SK-N-SH (cell line): Measurements from ENCODE around the gene PRSS1. TPM values are rescaled to one million over a fixed set of nuclear protein-coding genes. Genes with fewer than 3 reads are reported as not detected.

Source experiments
- CTCF ChIA-PET: fragments of 300-600, 350-600 bp; formaldehyde crosslinking; extraction: SDS; loops from one replicate; lab custom pipeline; 2021; lab: Yijun Ruan, JAX
- POLR2A ChIA-PET: fragments of 350-600 bp; sonication (Branson Sonifier 250); formaldehyde crosslinking; extraction: SDS; loops from one replicate; lab custom pipeline; 2020; ENCODE audit warnings: antibody characterized with exemption, inconsistent platforms; lab: Yijun Ruan, JAX
- DNase-seq: peaks from one replicate; pipeline ENCODE4 v3.0.0; 2012
- H2AFZ ChIP-seq: fragments of 200-600 bp; sonication (generic); 2 replicates; pipeline ENCODE4 v1.8.1; 2016; ENCODE audit warnings: antibody characterized with exemption, mild to moderate bottlenecking, low read depth
- H3F3A ChIP-seq: fragments of 200-600 bp; sonication (generic); replicated peaks from 2 replicates; pipeline ENCODE3; 2016; ENCODE audit warnings: antibody characterized with exemption, mild to moderate bottlenecking; ENCODE audit not compliant: insufficient read depth
- H3K27ac ChIP-seq, 2 experiments: fragments of 200-500 bp in 1 of 2; fragments of 200-600 bp in 1 of 2; sonication (Bioruptor generic) in 1 of 2; sonication (generic), shearing (Covaris generic) in 1 of 2; 2 replicates each; pipeline versions ENCODE4 v1.5.1 to v1.6.1; 2014 to 2016; ENCODE audit warnings: low read depth in 2 of 2, inconsistent platforms in 1 of 2, low read length in 1 of 2, mild to moderate bottlenecking in 1 of 2, mixed read lengths in 1 of 2
- H3K27me3 ChIP-seq: fragments of 200-600 bp; sonication (generic), shearing (Covaris generic); 2 replicates; pipeline ENCODE4 v1.6.1; 2016; ENCODE audit warnings: mixed run types; ENCODE audit not compliant: insufficient read depth
- H3K36me3 ChIP-seq, 2 experiments: fragments of 200-500 bp in 1 of 2; fragments of 200-600 bp in 1 of 2; sonication (Bioruptor generic) in 1 of 2; sonication (generic) in 1 of 2; replicated peaks in 1 of 2; 2 replicates each; pipeline versions ENCODE3 to v1.5.1; 2014 to 2016; ENCODE audit warnings: low read length in 1 of 2, mild to moderate bottlenecking in 1 of 2; ENCODE audit not compliant: insufficient read depth in 2 of 2, control insufficient read depth in 1 of 2
- H3K4me1 ChIP-seq, 2 experiments: fragments of 200-500 bp in 1 of 2; fragments of 200-600 bp in 1 of 2; sonication (Bioruptor generic) in 1 of 2; sonication (generic), shearing (Covaris generic) in 1 of 2; 2 replicates each; pipeline versions ENCODE4 v1.5.1 to v1.6.1; 2014 to 2016; ENCODE audit warnings: low read depth in 1 of 2, low read length in 1 of 2, mixed run types in 1 of 2; ENCODE audit not compliant: insufficient read depth in 2 of 2, control insufficient read depth in 1 of 2
- H3K4me2 ChIP-seq: fragments of 200-600 bp; sonication (generic), shearing (Covaris generic); 2 replicates; pipeline ENCODE4 v1.6.1; 2017; ENCODE audit warnings: mixed run types
- H3K4me3 ChIP-seq, 2 experiments: fragments of 200-500 bp in 1 of 2; fragments of 200-600 bp in 1 of 2; sonication (Bioruptor generic) in 1 of 2; sonication (generic), shearing (Covaris generic) in 1 of 2; 2 replicates each; pipeline versions ENCODE4 v1.5.1 to v1.8.1; 2014 to 2016; ENCODE audit warnings: low read depth in 2 of 2, inconsistent platforms in 1 of 2, low read length in 1 of 2, mild to moderate bottlenecking in 1 of 2, mixed read lengths in 1 of 2, moderate library complexity in 1 of 2
- H3K79me2 ChIP-seq: fragments of 200-600 bp; sonication (generic); 2 replicates; pipeline ENCODE4 v1.8.1; 2017; ENCODE audit warnings: mild to moderate bottlenecking; ENCODE audit not compliant: insufficient read depth
- H3K9ac ChIP-seq: fragments of 200-600 bp; sonication (generic); 2 replicates; pipeline ENCODE4 v1.6.1; 2017; ENCODE audit warnings: mixed run types
- H3K9me2 ChIP-seq: fragments of 200-600 bp; sonication (generic); 2 replicates; pipeline ENCODE4 v1.6.1; 2017; ENCODE audit warnings: mixed run types
- H3K9me3 ChIP-seq: fragments of 200-600 bp; sonication (generic); 2 replicates; pipeline ENCODE4 v1.6.1; 2017; ENCODE audit warnings: mixed run types, mild to moderate bottlenecking, moderate library complexity
- H4K20me1 ChIP-seq: fragments of 200-600 bp; sonication (generic); 2 replicates; pipeline ENCODE4 v1.6.1; 2017; ENCODE audit warnings: mild to moderate bottlenecking, mixed run types; ENCODE audit not compliant: insufficient read depth
- EP300 ChIP-seq, 2 experiments: IDR thresholded peaks; 2 replicates each; pipeline versions ENCODE4 v1.4.0 to v1.6.1; 2012; ENCODE audit warnings: borderline replicate concordance in 1 of 2, low read depth in 1 of 2, low read length in 1 of 2
- FOSL2 ChIP-seq: IDR thresholded peaks from 2 replicates; pipeline ENCODE4 v1.4.0; 2012; ENCODE audit warnings: low read depth, mild to moderate bottlenecking, moderate library complexity, borderline replicate concordance
- FOXJ3 ChIP-seq: sonication (generic); formaldehyde crosslinking; IDR thresholded peaks from 2 replicates; pipeline ENCODE4 v1.5.1; 2020; ENCODE audit warnings: mild to moderate bottlenecking, missing genetic modification reagents
- GATA2 ChIP-seq: sonication (generic); formaldehyde crosslinking; IDR thresholded peaks from 2 replicates; pipeline ENCODE4 v1.5.0; 2020; ENCODE audit warnings: mild to moderate bottlenecking, missing genetic modification reagents
- JUND ChIP-seq: IDR thresholded peaks from 2 replicates; pipeline ENCODE4 v1.4.0; 2012
- MEF2A ChIP-seq: IDR thresholded peaks from 2 replicates; pipeline ENCODE4 v1.4.0; 2012; ENCODE audit warnings: low read depth, borderline replicate concordance
- MXI1 ChIP-seq: IDR thresholded peaks from 2 replicates; pipeline ENCODE4 v1.6.1; 2012; ENCODE audit warnings: mild to moderate bottlenecking, low read depth, low read length, improper control_type of control experiment
- NRF1 ChIP-seq: IDR thresholded peaks from 2 replicates; pipeline ENCODE4 v1.6.1; 2012; ENCODE audit warnings: low read depth, mild to moderate bottlenecking, low read length
- RAD21 ChIP-seq: IDR thresholded peaks from 2 replicates; pipeline ENCODE4 v1.6.1; 2012; ENCODE audit warnings: mild to moderate bottlenecking, low read length
- RXRA ChIP-seq: IDR thresholded peaks from 2 replicates; pipeline ENCODE4 v1.4.0; 2012; ENCODE audit warnings: low read depth, mild to moderate bottlenecking, borderline replicate concordance
- SIN3A ChIP-seq: IDR thresholded peaks from 2 replicates; pipeline ENCODE4 v1.6.1; 2012; ENCODE audit warnings: low read depth, mild to moderate bottlenecking, low read length, moderate library complexity, borderline replicate concordance
- SMC3 ChIP-seq: IDR thresholded peaks from 2 replicates; pipeline ENCODE4 v1.6.1; 2012; ENCODE audit warnings: low read depth, low read length, improper control_type of control experiment
- TCF12 ChIP-seq: IDR thresholded peaks from 2 replicates; pipeline ENCODE4 v1.4.0; 2012
- TEAD4 ChIP-seq: IDR thresholded peaks from 2 replicates; pipeline ENCODE4 v1.4.0; 2012; ENCODE audit warnings: mild to moderate bottlenecking, borderline replicate concordance; ENCODE audit not compliant: insufficient read depth
- WGBS: methylation state at CpG from one replicate; pipeline ENCODE4 v1.1.6; 2017; ENCODE audit warnings: low lambda C conversion rate; 5-methylcytosine and 5-hydroxymethylcytosine counted together
- polyA plus RNA-seq, 3 experiments: library from polyadenylated mRNA; depleted of rRNA; stranded (reverse); fragments of >200 nt; gene quantifications; 2 replicates each; pipeline ENCODE4 v1.2.3, GENCODE V29; 2012
- TF ChIP-seq, protein P1 (sequence below): IDR thresholded peaks from 2 replicates; pipeline ENCODE4 v1.4.0; 2012; ENCODE audit warnings: low read depth
- TF ChIP-seq, protein P2 (sequence below): fragments of 150-350 bp; IDR thresholded peaks from 2 replicates; pipeline ENCODE4 v1.6.1; 2017; ENCODE audit warnings: antibody characterized with exemption, low read length, low read depth, borderline replicate concordance
- TF ChIP-seq, protein P3 (sequence below): IDR thresholded peaks from 2 replicates; pipeline ENCODE4 v1.4.0; 2012; ENCODE audit warnings: low read depth, borderline replicate concordance
- TF ChIP-seq, protein P4 (sequence below): fragments of 150-350 bp; IDR thresholded peaks from 2 replicates; pipeline ENCODE4 v1.6.1; 2016; ENCODE audit warnings: mild to moderate bottlenecking, low read depth, low read length

PRSS1 gene
- polyA plus RNA-seq, 1 of the 3 experiments (the other 2 are of a cell fraction), result not detected

DNA sequence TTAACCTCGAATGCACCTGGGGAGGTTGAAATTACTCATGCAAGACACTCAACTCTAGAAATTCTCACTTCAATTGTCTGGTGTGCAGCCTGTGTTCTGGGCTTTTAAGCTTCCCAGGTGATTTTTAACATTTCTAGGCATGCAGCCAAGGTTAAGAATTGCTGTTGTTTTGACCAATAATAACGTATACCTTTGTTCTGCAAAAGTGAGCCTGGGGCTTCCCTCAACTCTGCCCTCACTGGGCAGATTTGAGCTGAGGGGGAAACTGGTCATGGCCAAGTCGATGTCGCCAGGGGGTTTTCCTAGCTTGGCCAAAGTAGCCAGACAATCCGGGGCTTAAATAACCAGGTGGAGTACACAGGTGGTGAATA is 22.1 kb downstream of the PRSS1 start:
- Histone ChIP-seq H3K4me2 (no peak overlapping the region), H3K27me3 (peaks cover 41% of the 10 kb centered on the region), H4K20me1 (no peaks in the 10 kb centered on the region), H3K4me3 (no peak overlapping the region), H2AFZ (no peak overlapping the region), H3F3A (peaks cover under 1% of the 10 kb centered on the region), H3K4me1 (no peaks in the 10 kb centered on the region), H3K36me3 (no peaks in the 10 kb centered on the region), H3K79me2 (no peaks in the 10 kb centered on the region), H3K9ac (no peak overlapping the region), H3K9me2 (no peaks in the 10 kb centered on the region), H3K27ac (no peak overlapping the region), H3K9me3 (no peaks in the 10 kb centered on the region)
- 38% methylated on average over 5 of the region's 5 CpGs for WGBS
- POLR2A ChIA-PET, result no interaction called here
- CTCF ChIA-PET, result interaction anchor here (0.9 to 5.5 kb wide), 8 partner anchors 12 to 312 kb away, joined by 3 to 67 read pairs (median 5); no protein-coding TSS in a partner anchor
- TF ChIP-seq, protein P1, sequence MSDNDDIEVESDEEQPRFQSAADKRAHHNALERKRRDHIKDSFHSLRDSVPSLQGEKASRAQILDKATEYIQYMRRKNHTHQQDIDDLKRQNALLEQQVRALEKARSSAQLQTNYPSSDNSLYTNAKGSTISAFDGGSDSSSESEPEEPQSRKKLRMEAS, result no peak
- TF ChIP-seq SIN3A (no peak), RXRA (no peak), FOSL2 (no peak), SMC3 (no peak), JUND (no peak), MEF2A (no peak), NRF1 (no peak), RAD21 (no peak), TCF12 (no peak), FOXJ3 (CRISPR knock-in tag) (no peak), TEAD4 (no peak), GATA2 (no peak), MXI1 (no peak), EP300 (IDR thresholded peaks at IDR 0.05; ENCODE audit: borderline replicate concordance in 1 of 2, low read depth in 1 of 2, low read length in 1 of 2) (no peak)
- TF ChIP-seq, protein P2, sequence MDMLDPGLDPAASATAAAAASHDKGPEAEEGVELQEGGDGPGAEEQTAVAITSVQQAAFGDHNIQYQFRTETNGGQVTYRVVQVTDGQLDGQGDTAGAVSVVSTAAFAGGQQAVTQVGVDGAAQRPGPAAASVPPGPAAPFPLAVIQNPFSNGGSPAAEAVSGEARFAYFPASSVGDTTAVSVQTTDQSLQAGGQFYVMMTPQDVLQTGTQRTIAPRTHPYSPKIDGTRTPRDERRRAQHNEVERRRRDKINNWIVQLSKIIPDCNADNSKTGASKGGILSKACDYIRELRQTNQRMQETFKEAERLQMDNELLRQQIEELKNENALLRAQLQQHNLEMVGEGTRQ, result no peak
- TF ChIP-seq, protein P3, sequence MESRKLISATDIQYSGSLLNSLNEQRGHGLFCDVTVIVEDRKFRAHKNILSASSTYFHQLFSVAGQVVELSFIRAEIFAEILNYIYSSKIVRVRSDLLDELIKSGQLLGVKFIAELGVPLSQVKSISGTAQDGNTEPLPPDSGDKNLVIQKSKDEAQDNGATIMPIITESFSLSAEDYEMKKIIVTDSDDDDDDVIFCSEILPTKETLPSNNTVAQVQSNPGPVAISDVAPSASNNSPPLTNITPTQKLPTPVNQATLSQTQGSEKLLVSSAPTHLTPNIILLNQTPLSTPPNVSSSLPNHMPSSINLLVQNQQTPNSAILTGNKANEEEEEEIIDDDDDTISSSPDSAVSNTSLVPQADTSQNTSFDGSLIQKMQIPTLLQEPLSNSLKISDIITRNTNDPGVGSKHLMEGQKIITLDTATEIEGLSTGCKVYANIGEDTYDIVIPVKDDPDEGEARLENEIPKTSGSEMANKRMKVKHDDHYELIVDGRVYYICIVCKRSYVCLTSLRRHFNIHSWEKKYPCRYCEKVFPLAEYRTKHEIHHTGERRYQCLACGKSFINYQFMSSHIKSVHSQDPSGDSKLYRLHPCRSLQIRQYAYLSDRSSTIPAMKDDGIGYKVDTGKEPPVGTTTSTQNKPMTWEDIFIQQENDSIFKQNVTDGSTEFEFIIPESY, result no peak
- TF ChIP-seq, protein P4, sequence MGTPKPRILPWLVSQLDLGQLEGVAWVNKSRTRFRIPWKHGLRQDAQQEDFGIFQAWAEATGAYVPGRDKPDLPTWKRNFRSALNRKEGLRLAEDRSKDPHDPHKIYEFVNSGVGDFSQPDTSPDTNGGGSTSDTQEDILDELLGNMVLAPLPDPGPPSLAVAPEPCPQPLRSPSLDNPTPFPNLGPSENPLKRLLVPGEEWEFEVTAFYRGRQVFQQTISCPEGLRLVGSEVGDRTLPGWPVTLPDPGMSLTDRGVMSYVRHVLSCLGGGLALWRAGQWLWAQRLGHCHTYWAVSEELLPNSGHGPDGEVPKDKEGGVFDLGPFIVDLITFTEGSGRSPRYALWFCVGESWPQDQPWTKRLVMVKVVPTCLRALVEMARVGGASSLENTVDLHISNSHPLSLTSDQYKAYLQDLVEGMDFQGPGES, result no peak
- no peak for DNase-seq
